AG08395 (cell line): Measurements from ENCODE around the gene COL16A1.

Source experiments
- DNase-seq: peaks from one replicate; pipeline ENCODE4 v3.0.0; 2012; ENCODE audit warnings: mixed read lengths, low spot score

COL16A1 gene

GRCh38 chr1:31706384-31707058 lies 2.7 kb upstream of the COL16A1 start:
- DNase-seq, result no peak

- peak; percentile 60 for DNase-seq
Observed at GRCh38 chr1:31705080-31705866, 1.5 kb upstream of the COL16A1 start.

GRCh38 chr1:31704271-31705079 lies 658 bp upstream of the COL16A1 start:
- peak; percentile 40 for DNase-seq

GRCh38 chr1:31702836-31703404 lies 897 bp downstream of the COL16A1 start:
- DNase-seq, result no peak

GRCh38 chr1:31701091-31701736 lies 2.6 kb downstream of the COL16A1 start:
- peak; percentile 92 for DNase-seq

GRCh38 chr1:31700468-31701090 lies 3.2 kb downstream of the COL16A1 start:
- DNase-seq, result no peak

GRCh38 chr1:31699341-31699891 lies 4.4 kb downstream of the COL16A1 start:
- DNase-seq, result no peak

- no peak for DNase-seq
Observed at GRCh38 chr1:31697369-31697984, 6.3 kb downstream of the COL16A1 start.

GRCh38 chr1:31696242-31696641 lies 7.6 kb downstream of the COL16A1 start:
- no peak for DNase-seq

- no peak for DNase-seq
Observed at GRCh38 chr1:31695327-31695726, 8.5 kb downstream of the COL16A1 start.

GRCh38 chr1:31694964-31695313 lies 8.9 kb downstream of the COL16A1 start:
- DNase-seq, result no peak

GRCh38 chr1:31694069-31694963 lies 9.5 kb downstream of the COL16A1 start:
- no peak for DNase-seq

- DNase-seq, result no peak
Observed at GRCh38 chr1:31693231-31693630, 10.6 kb downstream of the COL16A1 start.

- no peak for DNase-seq
Observed at GRCh38 chr1:31691951-31692350, 11.9 kb downstream of the COL16A1 start.

- no peak for DNase-seq
Observed at GRCh38 chr1:31691446-31691845, 12.4 kb downstream of the COL16A1 start.

GRCh38 chr1:31690921-31691320 lies 12.9 kb downstream of the COL16A1 start:
- no peak for DNase-seq

- peak; percentile 96 for DNase-seq
Observed at GRCh38 chr1:31689854-31690253, 14.0 kb downstream of the COL16A1 start.

GRCh38 chr1:31689379-31689778 lies 14.4 kb downstream of the COL16A1 start:
- no peak for DNase-seq

GRCh38 chr1:31688233-31688918 lies 15.4 kb downstream of the COL16A1 start:
- no peak for DNase-seq
